Panc1 (cell line): Measurements from ENCODE around the gene KANSL3. TPM values are rescaled to one million over a fixed set of nuclear protein-coding genes. Genes with fewer than 3 reads are reported as not detected.

Experiments
- ATAC-seq: fragments of 200-7000 bp; cut with Tn5 transposase; 2 replicates; pipeline ENCODE4 v1.9.1; 2020; ENCODE audit warnings: mild to moderate bottlenecking, moderate library complexity
- BruUV-seq: library from RNA; stranded (reverse); fragments of 400-500 nt; replicated peaks from 2 replicates; lab custom pipeline; 2021; lab: Mats Ljungman, UMichigan
- CTCF ChIA-PET: fragments of 300-600 bp; sonication (Branson Sonifier 250); formaldehyde crosslinking; loops from one replicate; lab custom pipeline; 2022; ENCODE audit warnings: antibody characterized with exemption; lab: Charles Lee
- POLR2A ChIA-PET: fragments of 300-600 bp; sonication (Branson Sonifier 250); formaldehyde crosslinking; loops from one replicate; lab custom pipeline; 2022; ENCODE audit warnings: antibody characterized with exemption; lab: Charles Lee
- DNase-seq: peaks from one replicate; pipeline ENCODE4 v3.0.0-alpha.2; 2010; ENCODE audit warnings: low read depth, low spot score
- H3K27ac ChIP-seq: 2 replicates; pipeline ENCODE4 v1.5.1; 2011; ENCODE audit warnings: mild to moderate bottlenecking, low read length, inconsistent platforms
- H3K27me3 ChIP-seq: fragments of 200-500 bp; sonication (Bioruptor generic); 2 replicates; pipeline ENCODE4 v1.6.0; 2014; ENCODE audit warnings: low read length, inconsistent platforms; ENCODE audit not compliant: control insufficient read depth, insufficient read depth
- H3K36me3 ChIP-seq: fragments of 200-500 bp; sonication (Bioruptor generic); 2 replicates; pipeline ENCODE4 v1.5.1; 2014; ENCODE audit warnings: inconsistent platforms, mild to moderate bottlenecking, low read length, moderate library complexity; ENCODE audit not compliant: control insufficient read depth, insufficient read depth
- H3K4me1 ChIP-seq: 2 replicates; pipeline ENCODE4 v1.5.1; 2011; ENCODE audit warnings: inconsistent platforms, mild to moderate bottlenecking, low read length, moderate library complexity; ENCODE audit not compliant: control insufficient read depth, insufficient read depth
- H3K4me3 ChIP-seq, 2 experiments: 2 replicates each; pipeline ENCODE4 v1.5.1; 2011 to 2012; ENCODE audit warnings: low read depth in 2 of 2, low read length in 2 of 2, mild to moderate bottlenecking in 2 of 2, inconsistent platforms in 1 of 2, moderate library complexity in 1 of 2
- H3K9me3 ChIP-seq: fragments of 200-500 bp; sonication (Bioruptor generic); 2 replicates; pipeline ENCODE4 v1.5.1; 2014; ENCODE audit warnings: low read depth, mild to moderate bottlenecking, inconsistent platforms, low read length, moderate library complexity; ENCODE audit not compliant: control insufficient read depth, insufficient read depth
- POLR2AphosphoS5 ChIP-seq: IDR thresholded peaks from 2 replicates; pipeline ENCODE4 v1.6.1; 2012; ENCODE audit warnings: mild to moderate bottlenecking, low read depth, low read length, moderate library complexity
- SIN3A ChIP-seq: IDR thresholded peaks from 2 replicates; pipeline ENCODE4 v1.6.1; 2012; ENCODE audit warnings: low read depth, mild to moderate bottlenecking, low read length, moderate library complexity, borderline replicate concordance; ENCODE audit not compliant: insufficient read depth
- TCF7L2 ChIP-seq: IDR thresholded peaks from 2 replicates; pipeline ENCODE4 v1.6.1; 2011; ENCODE audit warnings: mild to moderate bottlenecking, low read depth, low read length, inconsistent platforms
- in situ Hi-C: cut with HindIII; loops from 2 replicates; pipeline ENCODE4 v1.10.0; 2016; ENCODE audit warnings: low sequenced_read_pairs, low pct_unique_long_range_greater_than_20kb
- intact Hi-C: fragments of 100-400 bp; cut with micrococcal nuclease; formaldehyde crosslinking; loops from one replicate; pipeline ENCODE4 v1.10.0; 2022; ENCODE audit not compliant: unreplicated experiment
- total RNA-seq: library from RNA; stranded (reverse); gene quantifications from one replicate; pipeline ENCODE4 v1.2.1, GENCODE V29; 2021; ENCODE audit not compliant: unreplicated experiment
- TF ChIP-seq, protein P1 (sequence below), 2 experiments: IDR thresholded peaks; 2 replicates each; pipeline ENCODE4 v1.6.1; 2011 to 2012; ENCODE audit warnings: low read depth in 2 of 2, control low read depth in 1 of 2, low read length in 1 of 2, mild to moderate bottlenecking in 1 of 2, moderate library complexity in 1 of 2; ENCODE audit not compliant: insufficient read depth in 1 of 2
- TF ChIP-seq, protein P2 (sequence below): fragments of 450-650 bp; IDR thresholded peaks from 2 replicates; pipeline ENCODE4 v1.5.1; 2017; ENCODE audit warnings: mild to moderate bottlenecking

The KANSL3 gene
- total RNA-seq, 1 experiment from 2014 or later, result 50.3 TPM

GRCh38 chr2:96602330-96602823 is 35.7 kb downstream of the KANSL3 start:
- no peak overlapping the region for H3K4me3 ChIP-seq
- peaks cover 30% of the 10 kb centered on the region for H3K36me3 ChIP-seq
- no TSS peak for BruUV-seq
- H3K27ac ChIP-seq, result no peak overlapping the region
- in situ Hi-C loops (no loop called here), intact Hi-C loops (no loop called here)
- no peaks in the 10 kb centered on the region for H3K9me3 ChIP-seq
- ChIA-PET CTCF (no interaction called here), POLR2A (no interaction called here)
- ATAC-seq, result no peak
- no peaks in the 10 kb centered on the region for H3K27me3 ChIP-seq
- TF ChIP-seq POLR2AphosphoS5 (no peak), SIN3A (no peak), TCF7L2 (no peak)
- TF ChIP-seq, protein P1, sequence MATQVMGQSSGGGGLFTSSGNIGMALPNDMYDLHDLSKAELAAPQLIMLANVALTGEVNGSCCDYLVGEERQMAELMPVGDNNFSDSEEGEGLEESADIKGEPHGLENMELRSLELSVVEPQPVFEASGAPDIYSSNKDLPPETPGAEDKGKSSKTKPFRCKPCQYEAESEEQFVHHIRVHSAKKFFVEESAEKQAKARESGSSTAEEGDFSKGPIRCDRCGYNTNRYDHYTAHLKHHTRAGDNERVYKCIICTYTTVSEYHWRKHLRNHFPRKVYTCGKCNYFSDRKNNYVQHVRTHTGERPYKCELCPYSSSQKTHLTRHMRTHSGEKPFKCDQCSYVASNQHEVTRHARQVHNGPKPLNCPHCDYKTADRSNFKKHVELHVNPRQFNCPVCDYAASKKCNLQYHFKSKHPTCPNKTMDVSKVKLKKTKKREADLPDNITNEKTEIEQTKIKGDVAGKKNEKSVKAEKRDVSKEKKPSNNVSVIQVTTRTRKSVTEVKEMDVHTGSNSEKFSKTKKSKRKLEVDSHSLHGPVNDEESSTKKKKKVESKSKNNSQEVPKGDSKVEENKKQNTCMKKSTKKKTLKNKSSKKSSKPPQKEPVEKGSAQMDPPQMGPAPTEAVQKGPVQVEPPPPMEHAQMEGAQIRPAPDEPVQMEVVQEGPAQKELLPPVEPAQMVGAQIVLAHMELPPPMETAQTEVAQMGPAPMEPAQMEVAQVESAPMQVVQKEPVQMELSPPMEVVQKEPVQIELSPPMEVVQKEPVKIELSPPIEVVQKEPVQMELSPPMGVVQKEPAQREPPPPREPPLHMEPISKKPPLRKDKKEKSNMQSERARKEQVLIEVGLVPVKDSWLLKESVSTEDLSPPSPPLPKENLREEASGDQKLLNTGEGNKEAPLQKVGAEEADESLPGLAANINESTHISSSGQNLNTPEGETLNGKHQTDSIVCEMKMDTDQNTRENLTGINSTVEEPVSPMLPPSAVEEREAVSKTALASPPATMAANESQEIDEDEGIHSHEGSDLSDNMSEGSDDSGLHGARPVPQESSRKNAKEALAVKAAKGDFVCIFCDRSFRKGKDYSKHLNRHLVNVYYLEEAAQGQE (IDR thresholded peaks at IDR 0.05; ENCODE audit: insufficient read depth in 1 of 2, low read depth in 2 of 2, low read length in 1 of 2), result no peak
- TF ChIP-seq, protein P2, sequence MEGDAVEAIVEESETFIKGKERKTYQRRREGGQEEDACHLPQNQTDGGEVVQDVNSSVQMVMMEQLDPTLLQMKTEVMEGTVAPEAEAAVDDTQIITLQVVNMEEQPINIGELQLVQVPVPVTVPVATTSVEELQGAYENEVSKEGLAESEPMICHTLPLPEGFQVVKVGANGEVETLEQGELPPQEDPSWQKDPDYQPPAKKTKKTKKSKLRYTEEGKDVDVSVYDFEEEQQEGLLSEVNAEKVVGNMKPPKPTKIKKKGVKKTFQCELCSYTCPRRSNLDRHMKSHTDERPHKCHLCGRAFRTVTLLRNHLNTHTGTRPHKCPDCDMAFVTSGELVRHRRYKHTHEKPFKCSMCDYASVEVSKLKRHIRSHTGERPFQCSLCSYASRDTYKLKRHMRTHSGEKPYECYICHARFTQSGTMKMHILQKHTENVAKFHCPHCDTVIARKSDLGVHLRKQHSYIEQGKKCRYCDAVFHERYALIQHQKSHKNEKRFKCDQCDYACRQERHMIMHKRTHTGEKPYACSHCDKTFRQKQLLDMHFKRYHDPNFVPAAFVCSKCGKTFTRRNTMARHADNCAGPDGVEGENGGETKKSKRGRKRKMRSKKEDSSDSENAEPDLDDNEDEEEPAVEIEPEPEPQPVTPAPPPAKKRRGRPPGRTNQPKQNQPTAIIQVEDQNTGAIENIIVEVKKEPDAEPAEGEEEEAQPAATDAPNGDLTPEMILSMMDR, result no peak
- no peak for DNase-seq
- H3K4me1 ChIP-seq, result no peaks in the 10 kb centered on the region

GRCh38 chr2:96601382-96602292 is 36.5 kb downstream of the KANSL3 start:
- DNase-seq (no peak), ATAC-seq (peak; percentile 30; the same call in 1 of the 2 replicates)
- Histone ChIP-seq H3K4me1 (no peaks in the 10 kb centered on the region), H3K4me3 (no peak overlapping the region), H3K27ac (no peak overlapping the region), H3K27me3 (no peaks in the 10 kb centered on the region), H3K36me3 (peaks cover 33% of the 10 kb centered on the region), H3K9me3 (no peaks in the 10 kb centered on the region)
- BruUV-seq, result no TSS peak
- intact Hi-C loops, result no loop called here
- POLR2A ChIA-PET, result no interaction called here
- TF ChIP-seq, protein P2, result no peak
- TF ChIP-seq TCF7L2 (no peak), POLR2AphosphoS5 (no peak), SIN3A (no peak)
- TF ChIP-seq, protein P1 (IDR thresholded peaks at IDR 0.05; ENCODE audit: insufficient read depth in 1 of 2, low read depth in 2 of 2, low read length in 1 of 2), result no peak
- CTCF ChIA-PET, result no interaction called here
- in situ Hi-C loops, result no loop called here
